HEK293T (cell line): ENCODE results near the gene CASTOR1.

Experiments used
- CTCF ChIA-PET: fragments of 350-600 bp; formaldehyde crosslinking; extraction: SDS; loops from one replicate; lab custom pipeline; 2021; ENCODE audit warnings: antibody characterized with exemption, inconsistent platforms; lab: Yijun Ruan, JAX
- POLR2A ChIA-PET: fragments of 350-600 bp; formaldehyde crosslinking; extraction: SDS; loops from one replicate; lab custom pipeline; 2020; ENCODE audit warnings: antibody characterized with exemption, inconsistent platforms; lab: Yijun Ruan, JAX
- DNase-seq: peaks from one replicate; pipeline ENCODE4 v3.0.0; 2012; ENCODE audit warnings: mixed read lengths; ENCODE audit errors: extremely low spot score
- ARNT ChIP-seq: fragments of 450-650 bp; IDR thresholded peaks from 2 replicates; pipeline ENCODE4 v1.6.1; 2017; ENCODE audit warnings: mild to moderate bottlenecking
- BHLHE40 ChIP-seq: fragments of 450-650 bp; IDR thresholded peaks from 2 replicates; pipeline ENCODE4 v1.6.1; 2016; ENCODE audit warnings: mild to moderate bottlenecking, moderate library complexity, borderline replicate concordance
- CTBP1 ChIP-seq: fragments of 450-650 bp; IDR thresholded peaks from 2 replicates; pipeline ENCODE4 v1.6.1; 2016; ENCODE audit warnings: borderline replicate concordance
- ELF4 ChIP-seq: fragments of 450-650 bp; IDR thresholded peaks from 2 replicates; pipeline ENCODE4 v1.6.1; 2017; ENCODE audit warnings: antibody characterized with exemption
- FOXA1 ChIP-seq: fragments of 450-650 bp; IDR thresholded peaks from 2 replicates; pipeline ENCODE4 v1.6.1; 2016; ENCODE audit warnings: mild to moderate bottlenecking
- FOXK2 ChIP-seq: fragments of 450-650 bp; IDR thresholded peaks from 2 replicates; pipeline ENCODE4 v1.6.1; 2016; ENCODE audit warnings: mild to moderate bottlenecking
- FOXM1 ChIP-seq: fragments of 450-650 bp; IDR thresholded peaks from 2 replicates; pipeline ENCODE4 v1.6.1; 2017; ENCODE audit warnings: mild to moderate bottlenecking, borderline replicate concordance
- HDGF ChIP-seq: fragments of 450-650 bp; IDR thresholded peaks from 2 replicates; pipeline ENCODE4 v1.6.1; 2017; ENCODE audit warnings: antibody characterized with exemption, borderline replicate concordance
- L3MBTL2 ChIP-seq: fragments of 450-650 bp; conservative IDR thresholded peaks from 2 replicates; pipeline ENCODE4 v1.6.1; 2016; ENCODE audit warnings: mild to moderate bottlenecking
- LEF1 ChIP-seq: fragments of 450-650 bp; IDR thresholded peaks from 2 replicates; pipeline ENCODE4 v1.6.1; 2017; ENCODE audit warnings: mild to moderate bottlenecking, borderline replicate concordance
- NFRKB ChIP-seq: fragments of 450-650 bp; IDR thresholded peaks from 2 replicates; pipeline ENCODE4 v1.6.1; 2016; ENCODE audit warnings: mild to moderate bottlenecking, moderate library complexity
- SP1 ChIP-seq: fragments of 450-650 bp; IDR thresholded peaks from 2 replicates; pipeline ENCODE4 v1.6.1; 2017
- SUZ12 ChIP-seq: fragments of 450-650 bp; IDR thresholded peaks from 2 replicates; pipeline ENCODE4 v1.6.1; 2016; ENCODE audit warnings: mild to moderate bottlenecking
- TARDBP ChIP-seq: fragments of 450-650 bp; IDR thresholded peaks from 2 replicates; pipeline ENCODE4 v1.6.1; 2016
- ZNF384 ChIP-seq: fragments of 450-650 bp; IDR thresholded peaks from 2 replicates; pipeline ENCODE4 v1.6.1; 2016
- TF ChIP-seq, protein P1 (sequence below): fragments of 450-650 bp; IDR thresholded peaks from 2 replicates; pipeline ENCODE4 v1.6.1; 2016

CASTOR1 gene

DNA sequence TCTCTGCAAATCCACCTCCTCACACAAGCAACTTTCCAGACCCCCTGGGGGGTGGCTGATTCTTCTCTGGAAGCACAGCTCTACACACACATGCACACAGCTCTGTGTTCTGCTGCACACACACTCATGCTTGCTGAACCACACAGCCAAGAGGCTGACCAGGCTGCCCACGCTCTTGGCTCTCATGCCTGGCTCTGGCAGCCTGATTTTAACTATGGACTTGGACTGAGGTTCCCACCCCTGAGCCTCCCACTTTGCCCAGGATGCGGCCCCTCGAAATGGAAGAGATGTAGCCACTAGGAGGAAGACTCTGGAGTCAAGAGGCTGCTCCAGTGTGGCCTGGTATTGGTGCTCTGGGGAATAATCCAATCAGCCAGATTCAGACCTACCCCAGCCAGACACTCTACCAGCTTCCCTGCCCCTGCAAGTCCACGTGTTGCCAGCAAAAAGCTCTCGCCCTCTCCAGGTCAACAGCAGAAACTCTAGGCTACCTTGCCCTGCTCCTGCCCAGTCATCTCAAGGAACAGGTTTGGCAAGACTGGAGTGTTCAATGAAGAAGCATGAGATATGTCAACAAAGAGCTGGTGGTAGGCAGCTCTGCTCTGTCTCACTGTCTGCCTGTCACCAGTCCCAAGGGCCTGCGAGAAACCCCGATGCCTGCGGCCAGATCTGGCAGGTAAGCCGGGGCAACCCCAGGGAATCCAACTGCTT lies 8.8 kb upstream of the CASTOR1 start:
- POLR2A ChIA-PET = no interaction called here

DNA sequence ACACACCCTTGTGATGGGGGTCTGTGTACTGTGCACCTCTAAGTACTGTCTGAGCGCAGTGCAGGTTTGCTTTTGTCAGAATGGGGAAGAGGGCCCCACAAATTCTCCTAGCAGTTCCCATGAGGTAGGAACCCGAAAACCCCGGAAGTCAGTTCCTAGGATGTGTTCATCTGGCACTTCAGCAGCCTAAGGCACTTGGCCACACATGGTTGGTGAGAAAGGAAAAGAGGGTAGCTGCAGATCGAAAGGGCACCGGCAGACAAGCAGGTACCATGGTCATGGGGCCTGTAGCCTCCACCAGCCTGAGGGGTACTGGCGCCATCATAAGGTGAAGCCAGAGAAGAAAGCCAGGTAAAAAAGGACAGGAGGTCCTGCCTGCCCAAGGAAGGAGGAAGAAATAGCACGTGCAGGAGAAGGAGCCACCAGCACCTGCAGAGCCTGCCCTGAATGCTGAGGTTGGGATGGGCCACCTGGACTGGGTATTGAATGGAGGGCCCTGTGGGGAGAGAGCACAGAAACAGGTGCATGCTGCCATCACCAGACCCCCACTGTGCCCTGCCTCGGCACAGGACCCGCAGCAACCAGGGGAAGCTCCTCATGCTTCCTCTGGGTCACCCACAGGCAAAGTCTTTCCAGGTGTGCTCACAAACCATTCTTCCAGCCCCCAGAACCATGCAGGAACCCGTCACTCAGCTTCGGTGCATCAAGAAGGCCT lies 8.1 kb upstream of the CASTOR1 start:
- TF ChIP-seq ARNT = no peak
- TF ChIP-seq FOXM1 = no peak
- TF ChIP-seq SP1 = no peak
- TF ChIP-seq TARDBP = no peak
- CTCF ChIA-PET = no interaction called here
- DNase-seq = no peak
- POLR2A ChIA-PET = no interaction called here

More for the DNA sequence above, 8.8 kb upstream of the CASTOR1 start:
- CTCF ChIA-PET = no interaction called here
- DNase-seq = no peak
- TF ChIP-seq ZNF384 (no peak), SUZ12 (no peak), ELF4 (no peak), HDGF (no peak), NFRKB (no peak), LEF1 (no peak), CTBP1 (no peak), FOXM1 (no peak), ARNT (no peak), SP1 (no peak), BHLHE40 (no peak), FOXA1 (no peak), FOXK2 (no peak), TARDBP (no peak), L3MBTL2 (no peak)
- TF ChIP-seq, protein P1, sequence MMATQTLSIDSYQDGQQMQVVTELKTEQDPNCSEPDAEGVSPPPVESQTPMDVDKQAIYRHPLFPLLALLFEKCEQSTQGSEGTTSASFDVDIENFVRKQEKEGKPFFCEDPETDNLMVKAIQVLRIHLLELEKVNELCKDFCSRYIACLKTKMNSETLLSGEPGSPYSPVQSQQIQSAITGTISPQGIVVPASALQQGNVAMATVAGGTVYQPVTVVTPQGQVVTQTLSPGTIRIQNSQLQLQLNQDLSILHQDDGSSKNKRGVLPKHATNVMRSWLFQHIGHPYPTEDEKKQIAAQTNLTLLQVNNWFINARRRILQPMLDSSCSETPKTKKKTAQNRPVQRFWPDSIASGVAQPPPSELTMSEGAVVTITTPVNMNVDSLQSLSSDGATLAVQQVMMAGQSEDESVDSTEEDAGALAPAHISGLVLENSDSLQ = no peak

DNA sequence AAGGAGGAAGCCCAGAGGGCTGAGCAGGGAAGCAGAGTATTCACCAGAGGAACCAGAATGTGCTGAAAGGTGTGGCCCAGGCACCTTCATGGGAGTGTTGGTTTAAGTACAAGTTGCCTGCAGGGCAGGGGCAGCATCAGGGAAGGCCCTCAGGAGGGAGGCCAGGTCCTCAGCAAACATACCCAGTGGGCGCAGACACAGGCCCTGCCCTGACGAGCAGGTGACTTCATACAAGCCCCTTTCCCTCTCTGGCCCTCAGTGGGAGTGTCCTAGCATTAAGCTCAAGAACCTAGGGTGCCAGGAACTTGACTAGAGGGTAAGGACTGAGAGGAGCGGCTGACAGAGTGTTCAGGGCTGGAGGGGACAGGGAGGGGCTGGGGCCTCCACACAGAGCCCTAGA lies 7.5 kb upstream of the CASTOR1 start:
- ChIA-PET POLR2A (no interaction called here), CTCF (interaction anchor here (0.9 kb wide), 1 partner anchor 9 kb away, joined by 4 read pairs; no protein-coding TSS in a partner anchor)
- no peak for DNase-seq
- TF ChIP-seq FOXA1 (no peak), FOXM1 (no peak), HDGF (no peak), SP1 (no peak), ELF4 (no peak), SUZ12 (no peak), BHLHE40 (no peak), LEF1 (no peak), TARDBP (no peak)

DNA sequence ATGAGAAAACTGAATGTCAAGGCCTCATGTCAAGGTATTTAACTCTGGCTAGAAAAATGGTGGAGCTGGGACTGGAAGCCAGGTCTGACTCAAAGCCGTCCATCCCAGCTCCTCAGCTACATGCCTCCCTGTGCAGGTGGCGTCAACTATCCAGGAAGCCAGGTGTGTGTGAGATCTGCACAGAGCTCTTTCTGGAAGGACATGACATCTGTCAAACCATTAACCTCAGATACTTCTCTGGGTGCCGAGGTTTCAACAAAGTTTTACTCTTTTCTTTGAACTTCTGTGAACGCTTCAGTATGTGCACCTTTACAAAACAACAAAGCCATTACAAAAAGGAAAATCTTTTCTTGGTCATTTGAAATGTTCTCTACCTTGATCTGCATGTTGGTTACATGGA lies 7.0 kb upstream of the CASTOR1 start:
- CTCF ChIA-PET = interaction anchor here (0.9 kb wide), 1 partner anchor 8 kb away, joined by 4 read pairs; no protein-coding TSS in a partner anchor
- POLR2A ChIA-PET = no interaction called here
- TF ChIP-seq ELF4 = no peak
- no peak for TF ChIP-seq CTBP1
- no peak for TF ChIP-seq HDGF
- TF ChIP-seq SUZ12 = no peak
- TF ChIP-seq FOXM1 = no peak
- no peak for TF ChIP-seq TARDBP
- no peak for TF ChIP-seq LEF1
- TF ChIP-seq ZNF384 = no peak
- TF ChIP-seq, protein P1 = no peak
- no peak for TF ChIP-seq L3MBTL2
- no peak for TF ChIP-seq FOXA1
- TF ChIP-seq SP1 = no peak
- DNase-seq = no peak

DNA sequence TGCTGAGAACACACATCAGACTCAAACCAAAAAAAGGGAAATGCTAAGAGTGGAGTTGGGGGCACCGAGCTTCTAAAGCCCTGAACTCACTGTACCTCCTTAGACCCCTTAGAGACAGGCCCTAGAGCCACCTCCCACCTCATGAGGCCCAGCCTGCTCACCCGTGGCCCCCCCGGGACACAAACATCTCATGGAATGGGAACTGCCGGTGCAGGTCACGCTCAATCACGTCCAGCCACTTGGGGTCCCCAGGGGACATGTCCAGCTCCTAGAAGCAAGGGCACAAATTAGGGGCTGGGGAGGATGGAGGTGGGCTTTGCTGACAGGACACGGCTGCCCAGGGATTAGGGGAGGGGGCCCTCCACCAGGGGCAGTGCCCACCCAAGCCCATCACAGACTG lies 6.3 kb upstream of the CASTOR1 start:
- POLR2A ChIA-PET = no interaction called here
- TF ChIP-seq FOXK2 = no peak
- TF ChIP-seq LEF1 = no peak
- no peak for TF ChIP-seq FOXM1
- TF ChIP-seq ZNF384 = no peak
- TF ChIP-seq L3MBTL2 = no peak
- TF ChIP-seq CTBP1 = no peak
- TF ChIP-seq NFRKB = no peak
- no peak for TF ChIP-seq BHLHE40
- TF ChIP-seq HDGF = no peak
- TF ChIP-seq ELF4 = no peak
- no peak for TF ChIP-seq SP1
- no peak for TF ChIP-seq TARDBP
- TF ChIP-seq ARNT = no peak
- TF ChIP-seq SUZ12 = no peak
- no peak for TF ChIP-seq FOXA1
- TF ChIP-seq, protein P1 = no peak
- CTCF ChIA-PET = no interaction called here
- no peak for DNase-seq

DNA sequence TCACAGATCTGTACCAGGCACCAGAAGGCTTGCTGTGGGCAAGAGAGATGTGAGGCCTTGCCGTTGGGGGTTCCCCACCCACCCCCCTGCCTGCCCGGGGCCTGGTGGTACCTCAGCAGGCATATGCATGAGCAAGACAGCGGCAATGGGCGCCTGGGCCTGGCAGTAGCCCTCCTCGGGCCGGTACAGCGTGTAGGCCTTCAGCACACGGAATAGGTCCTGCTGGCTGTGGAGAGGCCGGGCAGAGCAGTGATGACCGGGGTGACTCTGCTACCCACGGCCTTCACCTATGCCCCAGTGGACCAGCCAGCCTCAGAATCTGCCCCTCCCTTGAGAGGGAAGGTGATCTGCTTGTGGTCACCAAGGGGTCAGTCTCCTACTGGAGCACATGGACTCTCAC lies 5.5 kb upstream of the CASTOR1 start:
- TF ChIP-seq FOXK2 (no peak), LEF1 (no peak), HDGF (no peak), ELF4 (no peak), ARNT (no peak), NFRKB (no peak), TARDBP (no peak), SP1 (no peak), SUZ12 (no peak), FOXA1 (no peak), L3MBTL2 (no peak)
- TF ChIP-seq, protein P1 = no peak
- CTCF ChIA-PET = no interaction called here
- POLR2A ChIA-PET = interaction anchor here (1.2 kb wide), 1 partner anchor 32 kb away, joined by 4 read pairs; the partner anchor contains the start of gene TBC1D10A
- no peak for DNase-seq
